Spleen (tissue), 7 donors: Measurements from ENCODE around the gene LHFPL3.

Experiments
- POLR2A ChIP-seq, 3 donors: fragments of 450-650 bp; IDR thresholded peaks; one replicate each; pipeline ENCODE4 v1.5.1; 2017; ENCODE audit warnings: antibody characterized with exemption in 3 of 3, mild to moderate bottlenecking in 1 of 3
- POLR2AphosphoS5 ChIP-seq, 3 donors: sonication (generic); formaldehyde crosslinking; IDR thresholded peaks; one replicate each; pipeline ENCODE4 v1.5.1; 2017; ENCODE audit warnings: antibody characterized with exemption in 3 of 3
- TF ChIP-seq, protein P1 (sequence below), 11 experiments: fragments of 200-600 bp in 7 of 11; fragments of 450-650 bp in 4 of 11; sonication (generic) in 4 of 11; IDR thresholded peaks in 8 of 11; conservative IDR thresholded peaks in 3 of 11; 1 replicate in 7 of 11; 2 replicates in 4 of 11; pipeline versions ENCODE4 v1.4.0 to v1.8.0; 2016 to 2021; ENCODE audit warnings: antibody characterized with exemption in 11 of 11, inconsistent platforms in 4 of 11, mild to moderate bottlenecking in 1 of 11
- donor health status: DM: no; HTN: no; CAD: no; lungs with moderate emphysema.
- donor health status: DM: no; HTN: no; CAD: no.
- donor health status: DM: no; HTN: no; CAD: no.

DNA sequence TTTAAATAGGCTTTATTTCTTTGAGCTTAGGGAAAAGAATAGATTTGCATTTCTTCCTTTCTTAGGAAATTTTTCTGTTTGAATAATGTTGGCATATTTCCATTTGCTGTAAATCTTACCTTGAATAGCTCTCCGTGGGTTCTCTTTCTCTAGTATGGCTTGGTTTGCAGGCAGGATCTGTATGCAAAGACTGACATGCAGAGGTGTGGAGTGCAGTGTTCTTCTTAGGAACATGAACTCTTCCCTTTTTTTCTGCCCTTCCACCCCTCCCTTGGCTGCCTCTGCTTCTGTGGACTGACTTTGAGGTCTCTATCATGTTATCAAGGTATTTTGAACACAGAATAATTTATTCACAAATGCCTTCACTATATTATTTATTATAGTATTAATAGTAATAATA lies 222.8 kb downstream of the LHFPL3 start:
- TF ChIP-seq, protein P1, sequence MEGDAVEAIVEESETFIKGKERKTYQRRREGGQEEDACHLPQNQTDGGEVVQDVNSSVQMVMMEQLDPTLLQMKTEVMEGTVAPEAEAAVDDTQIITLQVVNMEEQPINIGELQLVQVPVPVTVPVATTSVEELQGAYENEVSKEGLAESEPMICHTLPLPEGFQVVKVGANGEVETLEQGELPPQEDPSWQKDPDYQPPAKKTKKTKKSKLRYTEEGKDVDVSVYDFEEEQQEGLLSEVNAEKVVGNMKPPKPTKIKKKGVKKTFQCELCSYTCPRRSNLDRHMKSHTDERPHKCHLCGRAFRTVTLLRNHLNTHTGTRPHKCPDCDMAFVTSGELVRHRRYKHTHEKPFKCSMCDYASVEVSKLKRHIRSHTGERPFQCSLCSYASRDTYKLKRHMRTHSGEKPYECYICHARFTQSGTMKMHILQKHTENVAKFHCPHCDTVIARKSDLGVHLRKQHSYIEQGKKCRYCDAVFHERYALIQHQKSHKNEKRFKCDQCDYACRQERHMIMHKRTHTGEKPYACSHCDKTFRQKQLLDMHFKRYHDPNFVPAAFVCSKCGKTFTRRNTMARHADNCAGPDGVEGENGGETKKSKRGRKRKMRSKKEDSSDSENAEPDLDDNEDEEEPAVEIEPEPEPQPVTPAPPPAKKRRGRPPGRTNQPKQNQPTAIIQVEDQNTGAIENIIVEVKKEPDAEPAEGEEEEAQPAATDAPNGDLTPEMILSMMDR (IDR thresholded peaks at IDR 0.05 in 8 of 11, conservative IDR thresholded peaks at IDR 0.05 in 3 of 11), result no peak
- no peak for TF ChIP-seq POLR2A (IDR thresholded peaks at IDR 0.05)
- TF ChIP-seq POLR2AphosphoS5 (IDR thresholded peaks at IDR 0.05), result no peak
